GM12878 (cell line): ENCODE measurements around the gene ROM1. TPM values are rescaled to one million over a fixed set of nuclear protein-coding genes. Genes with fewer than 3 reads are reported as not detected.

Experiments used
- ASH2L ChIP-seq: fragments of 300-600, 200-600 bp; sonication (generic); IDR thresholded peaks from 2 replicates; pipeline ENCODE4 v1.6.1; 2017; ENCODE audit warnings: low read depth, mild to moderate bottlenecking, borderline replicate concordance
- BACH1 ChIP-seq: fragments of 450-650 bp; IDR thresholded peaks from 2 replicates; pipeline ENCODE4 v1.6.1; 2017; ENCODE audit warnings: mild to moderate bottlenecking, borderline replicate concordance
- BCL3 ChIP-seq: IDR thresholded peaks from 2 replicates; pipeline ENCODE4 v1.6.1; 2011; ENCODE audit warnings: borderline replicate concordance, low read depth, mild to moderate bottlenecking, moderate library complexity, low read length; ENCODE audit not compliant: insufficient read depth, poor library complexity, severe bottlenecking
- BRCA1 ChIP-seq: IDR thresholded peaks from 2 replicates; pipeline ENCODE4 v1.6.1; 2011; ENCODE audit warnings: low read depth, low read length, improper control_type of control experiment
- CEBPZ ChIP-seq: fragments of 150-350 bp; IDR thresholded peaks from 2 replicates; pipeline ENCODE4 v1.6.1; 2016; ENCODE audit warnings: low read depth, low read length
- EZH2 ChIP-seq: IDR thresholded peaks from 2 replicates; pipeline ENCODE4 v1.6.1; 2012; ENCODE audit warnings: low read depth, mild to moderate bottlenecking, control low read depth, inconsistent platforms, low read length, borderline replicate concordance; ENCODE audit not compliant: control insufficient read depth
- MAX ChIP-seq: IDR thresholded peaks from 2 replicates; pipeline ENCODE4 v1.6.1; 2012; ENCODE audit warnings: low read depth, low read length, improper control_type of control experiment
- MTA2 ChIP-seq: fragments of 450-650 bp; IDR thresholded peaks from 2 replicates; pipeline ENCODE4 v1.6.1; 2016; ENCODE audit warnings: low read depth, mild to moderate bottlenecking, moderate library complexity
- MYB ChIP-seq: fragments of 150-350 bp; IDR thresholded peaks from 2 replicates; pipeline ENCODE4 v1.6.1; 2014; ENCODE audit warnings: mild to moderate bottlenecking, low read depth, low read length, borderline replicate concordance
- NKRF ChIP-seq: fragments of 450-650 bp; conservative IDR thresholded peaks from 2 replicates; pipeline ENCODE4 v1.6.1; 2017; ENCODE audit warnings: mild to moderate bottlenecking, moderate library complexity
- POLR2A ChIP-seq: IDR thresholded peaks from 2 replicates; pipeline ENCODE4 v1.6.1; 2011; ENCODE audit warnings: low read depth, mild to moderate bottlenecking, low read length
- RFX5 ChIP-seq: IDR thresholded peaks from 2 replicates; pipeline ENCODE4 v1.6.1; 2011; ENCODE audit warnings: low read depth, low read length, improper control_type of control experiment
- SMC3 ChIP-seq: IDR thresholded peaks from 2 replicates; pipeline ENCODE4 v1.6.1; 2011; ENCODE audit warnings: low read length, improper control_type of control experiment, borderline replicate concordance
- SREBF1 ChIP-seq: IDR thresholded peaks from 2 replicates; pipeline ENCODE4 v1.6.1; 2012; ENCODE audit warnings: mild to moderate bottlenecking, low read length
- STAT3 ChIP-seq: IDR thresholded peaks from 2 replicates; pipeline ENCODE4 v1.6.1; 2011; ENCODE audit warnings: low read depth, low read length, improper control_type of control experiment
- SUPT20H ChIP-seq: IDR thresholded peaks from 2 replicates; pipeline ENCODE4 v1.6.1; 2011; ENCODE audit warnings: low read depth, mild to moderate bottlenecking, low read length, moderate library complexity, borderline replicate concordance; ENCODE audit not compliant: control insufficient read depth
- SUZ12 ChIP-seq: fragments of 200-600 bp; sonication (generic); IDR thresholded peaks from one replicate; pipeline ENCODE4 v1.6.1; 2018; ENCODE audit warnings: antibody characterized with exemption, mild to moderate bottlenecking; ENCODE audit not compliant: unreplicated experiment
- ZBED1 ChIP-seq: IDR thresholded peaks from 2 replicates; pipeline ENCODE4 v1.6.1; 2016; ENCODE audit warnings: borderline replicate concordance
- ZNF687 ChIP-seq: fragments of 450-650 bp; IDR thresholded peaks from 2 replicates; pipeline ENCODE4 v1.6.1; 2017; ENCODE audit warnings: mild to moderate bottlenecking, moderate library complexity
- polyA plus RNA-seq, 11 experiments: library from polyadenylated mRNA; depleted of rRNA in 4 of 11; unstranded in 6 of 11; stranded (reverse) in 5 of 11; fragments of >200 nt; fragmentation: Nextera tagmentation in 4 of 11; fragmentation: Illumina TruSeq in 1 of 11; extraction: Ambion mirVana in 4 of 11; extraction: Trizol in 1 of 11; gene quantifications; 1 replicate in 1 of 11; 2 replicates in 10 of 11; pipeline versions ENCODE4 v1.2.1 to v1.2.3, GENCODE V29; 2011 to 2016; ENCODE audit warnings: inconsistent platforms in 2 of 11, missing spikeins in 2 of 11, low read depth in 1 of 11
- total RNA-seq, 4 experiments: library from RNA; depleted of rRNA in 3 of 4; stranded (reverse); fragments of >200 nt in 3 of 4; fragmentation: Illumina TruSeq in 1 of 4; extraction: Trizol in 1 of 4; gene quantifications; 2 replicates each; pipeline versions ENCODE4 v1.2.1 to v1.2.3, GENCODE V29; 2013 to 2021

Gene ROM1
- total and polyA plus RNA-seq, 10 of the 15 experiments (the other 5 are each of a cell fraction or from before 2014, with no cell fraction given): 0.42 to 3.0 (median 1.1) TPM

GRCh38 chr11:62599069-62599696 is 13.9 kb upstream of the ROM1 start (continued):
- TF ChIP-seq SMC3 (no peak), MYB (no peak), BCL3 (no peak), NKRF (no peak), RFX5 (peak; percentile 18; the same call in 1 of the 2 replicates), ASH2L (no peak), ZNF687 (0 out of 2 replicates have a peak, but pooled peaks have one; percentile 62), SUZ12 (no peak), POLR2A (peak; percentile 70), SUPT20H (no peak), BRCA1 (no peak), SREBF1 (no peak), EZH2 (no peak), MTA2 (peak; percentile 42; the same call in 1 of the 2 replicates), MAX (peak; percentile 73), CEBPZ (no peak), ZBED1 (no peak), STAT3 (no peak), BACH1 (no peak)
